ENCODE measurements around the gene GARNL3. TPM values are rescaled to one million over a fixed set of nuclear protein-coding genes. Genes with fewer than 3 reads are reported as not detected.

The GARNL3 gene
- total and polyA plus RNA-seq, 2 experiments from 2014 or later: 24.8 to 34.2 TPM

DNA sequence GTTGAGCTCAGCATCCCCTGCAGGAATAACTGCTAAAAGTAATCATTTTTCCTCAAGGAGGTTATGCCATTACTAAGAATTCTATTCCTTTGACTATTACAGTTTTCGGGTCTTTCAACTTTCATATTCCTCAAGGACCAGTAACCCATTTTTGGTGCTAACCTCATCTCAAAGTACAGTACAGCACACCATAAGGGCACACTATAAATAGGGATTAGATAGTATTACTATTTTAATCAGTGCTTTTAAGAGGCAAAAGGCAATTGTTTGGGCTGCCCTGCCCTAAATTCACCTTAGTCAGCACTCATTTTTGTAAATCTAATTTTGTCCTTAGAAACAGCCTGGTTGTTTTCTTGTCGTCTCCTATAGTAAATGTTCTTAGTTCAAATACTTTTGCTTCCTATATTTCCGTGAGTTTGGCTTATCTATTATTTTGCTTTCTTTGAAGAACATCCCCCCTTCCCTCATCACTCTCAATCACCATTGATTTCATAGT is 13.6 kb upstream of the GARNL3 start:
- Histone ChIP-seq H3K27ac (no peak overlapping the region), H3K36me3 (no peaks in the 10 kb centered on the region), H3K27me3 (no peaks in the 10 kb centered on the region), H3K4me3 (no peak overlapping the region), H3K9me3 (ENCODE audit: low read depth) (no peaks in the 10 kb centered on the region), H3K4me1 (ENCODE audit: low read depth) (no peaks in the 10 kb centered on the region)
- TF ChIP-seq, protein P1, sequence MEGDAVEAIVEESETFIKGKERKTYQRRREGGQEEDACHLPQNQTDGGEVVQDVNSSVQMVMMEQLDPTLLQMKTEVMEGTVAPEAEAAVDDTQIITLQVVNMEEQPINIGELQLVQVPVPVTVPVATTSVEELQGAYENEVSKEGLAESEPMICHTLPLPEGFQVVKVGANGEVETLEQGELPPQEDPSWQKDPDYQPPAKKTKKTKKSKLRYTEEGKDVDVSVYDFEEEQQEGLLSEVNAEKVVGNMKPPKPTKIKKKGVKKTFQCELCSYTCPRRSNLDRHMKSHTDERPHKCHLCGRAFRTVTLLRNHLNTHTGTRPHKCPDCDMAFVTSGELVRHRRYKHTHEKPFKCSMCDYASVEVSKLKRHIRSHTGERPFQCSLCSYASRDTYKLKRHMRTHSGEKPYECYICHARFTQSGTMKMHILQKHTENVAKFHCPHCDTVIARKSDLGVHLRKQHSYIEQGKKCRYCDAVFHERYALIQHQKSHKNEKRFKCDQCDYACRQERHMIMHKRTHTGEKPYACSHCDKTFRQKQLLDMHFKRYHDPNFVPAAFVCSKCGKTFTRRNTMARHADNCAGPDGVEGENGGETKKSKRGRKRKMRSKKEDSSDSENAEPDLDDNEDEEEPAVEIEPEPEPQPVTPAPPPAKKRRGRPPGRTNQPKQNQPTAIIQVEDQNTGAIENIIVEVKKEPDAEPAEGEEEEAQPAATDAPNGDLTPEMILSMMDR (IDR thresholded peaks at IDR 0.05; ENCODE audit: low read depth, low read length): no peak
- DNase-seq (ENCODE audit: low read depth in 1 of 2, low spot score in 1 of 2): no peak

DNA sequence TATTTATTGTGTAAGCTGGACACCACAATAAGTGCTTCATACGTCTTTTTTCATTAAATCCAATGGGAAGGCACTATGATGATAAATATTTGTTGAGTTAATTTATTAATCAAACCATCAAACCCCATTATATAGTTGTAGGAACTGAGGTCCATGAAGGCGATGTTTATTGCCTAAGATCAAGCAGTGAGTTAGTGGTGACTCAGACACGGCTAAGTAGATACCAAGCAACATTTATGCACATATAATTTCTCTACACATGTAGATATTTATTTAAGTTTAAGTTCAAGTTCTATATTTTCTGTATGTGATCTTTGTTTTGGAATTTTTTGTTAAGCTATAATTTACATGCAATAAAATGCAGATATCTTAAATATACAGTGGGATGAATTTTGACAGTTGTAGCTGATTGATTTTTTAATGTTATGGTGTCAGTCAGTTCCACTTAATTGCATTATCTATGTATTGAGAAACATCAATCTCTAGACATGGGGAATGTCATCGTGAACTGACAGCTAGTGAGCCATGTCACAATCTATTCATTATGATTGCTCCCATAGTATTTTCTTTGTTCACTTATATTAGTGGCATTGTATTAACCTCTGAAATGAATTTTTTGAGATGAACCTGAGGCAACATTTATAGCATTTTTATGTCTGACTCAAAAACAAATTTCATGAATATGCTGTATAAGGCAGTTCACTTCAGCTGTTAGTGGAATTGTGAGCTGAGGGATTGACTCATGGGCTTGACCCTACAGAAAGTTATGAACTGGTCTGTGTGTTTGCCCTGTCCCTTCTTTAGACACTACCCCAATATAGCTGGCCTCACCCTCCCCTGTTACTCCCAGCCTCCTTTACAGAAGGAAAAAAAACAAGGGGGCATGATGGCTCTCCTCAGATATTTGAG is 11.9 kb upstream of the GARNL3 start:
- no peak overlapping the region for H3K4me3 ChIP-seq
- TF ChIP-seq, protein P1 (IDR thresholded peaks at IDR 0.05; ENCODE audit: low read depth, low read length): no peak
- H3K9me3 ChIP-seq (ENCODE audit: low read depth): no peaks in the 10 kb centered on the region

DNA sequence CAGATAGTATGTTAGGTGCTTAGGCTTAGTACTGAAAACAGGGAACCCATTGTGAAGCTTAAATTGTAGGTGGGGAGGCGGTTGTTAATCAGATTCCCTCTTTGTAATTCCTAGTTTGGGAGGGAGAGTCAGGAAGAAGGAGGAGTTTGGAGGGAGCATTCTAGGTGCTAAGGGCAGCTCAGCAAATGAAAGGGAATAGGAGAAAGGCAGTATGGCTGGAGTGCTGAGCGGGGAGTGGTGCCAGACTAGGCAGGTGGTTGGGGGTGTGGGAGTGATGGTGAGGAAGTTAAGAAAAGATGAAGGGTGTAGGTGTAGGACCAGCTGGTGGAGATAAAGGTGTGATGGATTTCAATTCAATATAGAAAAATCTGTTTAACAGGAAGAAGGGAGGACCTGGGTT is 11.1 kb upstream of the GARNL3 start:
- H3K27ac ChIP-seq: no peak overlapping the region
- no peak for DNase-seq (ENCODE audit: low read depth in 1 of 2, low spot score in 1 of 2)
- H3K9me3 ChIP-seq (ENCODE audit: low read depth): no peaks in the 10 kb centered on the region
- H3K4me3 ChIP-seq: no peak overlapping the region
- no peaks in the 10 kb centered on the region for H3K27me3 ChIP-seq
- TF ChIP-seq, protein P1 (IDR thresholded peaks at IDR 0.05; ENCODE audit: low read depth, low read length): no peak
- H3K36me3 ChIP-seq: no peaks in the 10 kb centered on the region
- peaks cover 3% of the 10 kb centered on the region for H3K4me1 ChIP-seq (ENCODE audit: low read depth)

More for the DNA sequence above, 11.9 kb upstream of the GARNL3 start:
- Histone ChIP-seq H3K36me3 (no peaks in the 10 kb centered on the region), H3K27ac (no peak overlapping the region), H3K4me1 (ENCODE audit: low read depth) (no peaks in the 10 kb centered on the region), H3K27me3 (no peaks in the 10 kb centered on the region)
- no peak for DNase-seq (ENCODE audit: low read depth in 1 of 2, low spot score in 1 of 2)

DNA sequence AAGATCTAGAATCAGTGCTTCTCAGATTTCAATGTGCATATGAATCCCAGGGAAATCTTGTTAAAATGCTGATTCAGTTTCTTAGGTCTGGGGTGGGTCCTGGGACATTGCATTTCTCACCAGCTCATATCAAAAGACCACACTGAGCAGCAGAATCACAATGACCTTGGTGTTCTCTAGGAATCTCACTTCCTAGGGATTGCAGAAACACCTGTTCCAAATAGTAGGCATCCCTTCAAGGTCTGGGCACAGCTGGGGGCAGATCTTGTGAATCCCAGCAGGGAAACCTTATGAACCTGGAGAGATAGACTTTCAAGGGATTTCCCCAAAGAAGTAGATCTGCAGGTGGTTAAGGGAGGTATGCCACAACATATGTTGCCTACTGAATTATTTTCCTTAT is 8.9 kb upstream of the GARNL3 start:
- TF ChIP-seq, protein P1 (IDR thresholded peaks at IDR 0.05; ENCODE audit: low read depth, low read length): no peak
- DNase-seq (ENCODE audit: low read depth in 1 of 2, low spot score in 1 of 2): no peak
- no peaks in the 10 kb centered on the region for H3K9me3 ChIP-seq (ENCODE audit: low read depth)
- H3K36me3 ChIP-seq: no peaks in the 10 kb centered on the region
- H3K4me3 ChIP-seq: no peak overlapping the region
- H3K27me3 ChIP-seq: no peaks in the 10 kb centered on the region
- H3K27ac ChIP-seq: no peak overlapping the region
- peaks cover 19% of the 10 kb centered on the region for H3K4me1 ChIP-seq (ENCODE audit: low read depth)

DNA sequence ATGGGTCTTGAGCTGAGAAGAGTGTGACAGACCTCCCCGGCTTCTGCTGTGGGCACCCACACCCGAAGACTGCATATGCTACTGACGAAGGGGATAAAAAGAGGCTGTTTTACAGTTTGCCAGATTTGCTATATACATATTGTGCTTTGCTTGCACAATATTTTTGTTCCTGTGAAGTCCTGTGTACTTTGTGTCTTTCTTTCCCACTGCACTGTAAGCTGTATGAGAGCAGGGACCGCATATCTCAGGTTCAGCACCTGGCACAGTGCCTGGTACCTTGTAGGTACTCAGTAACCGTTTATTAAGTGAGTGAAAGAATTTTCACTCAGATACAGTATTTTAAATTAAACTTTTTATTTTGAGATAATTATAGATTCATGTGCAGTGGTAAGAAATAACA is 8.2 kb upstream of the GARNL3 start:
- Histone ChIP-seq H3K27me3 (no peaks in the 10 kb centered on the region), H3K36me3 (no peaks in the 10 kb centered on the region), H3K9me3 (ENCODE audit: low read depth) (no peaks in the 10 kb centered on the region), H3K27ac (no peak overlapping the region), H3K4me1 (ENCODE audit: low read depth) (peaks cover 19% of the 10 kb centered on the region), H3K4me3 (no peak overlapping the region)
- TF ChIP-seq, protein P1 (IDR thresholded peaks at IDR 0.05; ENCODE audit: low read depth, low read length): no peak
- no peak for DNase-seq (ENCODE audit: low read depth in 1 of 2, low spot score in 1 of 2)

Data from cardiac muscle cell (in vitro differentiated cells and primary cell).